GM19035 (cell line): ENCODE results near the gene TEX19.

Experiments used
- ATAC-seq: cut with Tn5 transposase; IDR thresholded peaks from one replicate; pipeline ENCODE4 v1.9.1; 2021; ENCODE audit not compliant: unreplicated experiment

The TEX19 gene

GRCh38 chr17:82388223-82388921 lies 29.3 kb downstream of the TEX19 start:
- no peak for ATAC-seq

GRCh38 chr17:82388922-82389283 lies 29.9 kb downstream of the TEX19 start:
- no peak for ATAC-seq

- no peak for ATAC-seq
These were observed 30.3 kb downstream of the TEX19 start for GRCh38 chr17:82389379-82389778.

GRCh38 chr17:82390015-82390859 lies 31.2 kb downstream of the TEX19 start:
- ATAC-seq: no peak

- no peak for ATAC-seq
These were observed 31.9 kb downstream of the TEX19 start for GRCh38 chr17:82390860-82391435.

GRCh38 chr17:82391496-82392066 lies 32.5 kb downstream of the TEX19 start:
- no peak for ATAC-seq

GRCh38 chr17:82392209-82392920 lies 33.3 kb downstream of the TEX19 start:
- no peak for ATAC-seq

- ATAC-seq: no peak
These were observed 33.9 kb downstream of the TEX19 start for GRCh38 chr17:82392941-82393340.

- ATAC-seq: no peak
These were observed 35.2 kb downstream of the TEX19 start for GRCh38 chr17:82394278-82394677.

- no peak for ATAC-seq
These were observed 37.8 kb downstream of the TEX19 start for GRCh38 chr17:82396601-82397435.

- no peak for ATAC-seq
These were observed 38.6 kb downstream of the TEX19 start for GRCh38 chr17:82397449-82398335.

- no peak for ATAC-seq
These were observed 40.0 kb downstream of the TEX19 start for GRCh38 chr17:82399041-82399441.

- no peak for ATAC-seq
These were observed 40.6 kb downstream of the TEX19 start for GRCh38 chr17:82399601-82400101.

GRCh38 chr17:82400206-82400605 lies 41.2 kb downstream of the TEX19 start:
- no peak for ATAC-seq

GRCh38 chr17:82400830-82401229 lies 41.8 kb downstream of the TEX19 start:
- ATAC-seq: no peak

GRCh38 chr17:82402865-82403264 lies 43.8 kb downstream of the TEX19 start:
- no peak for ATAC-seq

GRCh38 chr17:82403662-82404660 lies 44.9 kb downstream of the TEX19 start:
- no peak for ATAC-seq

- no peak for ATAC-seq
These were observed 46.0 kb downstream of the TEX19 start for GRCh38 chr17:82405051-82405450.
